GM12878 (cell line): ENCODE measurements around the gene DIS3L2. TPM values are rescaled to one million over a fixed set of nuclear protein-coding genes. Genes with fewer than 3 reads are reported as not detected.
A peak's percentile ranks its signal among the peaks of the same experiment; 100 is the strongest.
"Not testable (repeated sequence)": the region's sequence is repeated elsewhere in the genome, so short reads cannot be mapped to it uniquely, and the experiment has no call there.

Experiments used
- ATAC-seq: fragments of 200-7000 bp; cut with Tn5 transposase; 3 replicates; pipeline ENCODE4 v1.9.1; 2020; ENCODE audit warnings: mild to moderate bottlenecking, moderate library complexity
- BruUV-seq: library from RNA; stranded (reverse); fragments of 400-500 nt; replicated peaks from 2 replicates; lab custom pipeline; 2021; lab: Mats Ljungman, UMichigan
- CTCF ChIA-PET: fragments of 300-600 bp; sonication (Branson Sonifier 250); formaldehyde crosslinking; extraction: SDS; loops from one replicate; lab custom pipeline; 2021; ENCODE audit warnings: inconsistent platforms; lab: Yijun Ruan, JAX
- POLR2A ChIA-PET: fragments of 350-600 bp; formaldehyde crosslinking; extraction: SDS; loops from one replicate; lab custom pipeline; 2021; ENCODE audit warnings: inconsistent platforms; lab: Charles Lee
- RAD21 ChIA-PET: fragments of 300-600 bp; sonication (Branson Sonifier 250); formaldehyde crosslinking; loops from one replicate; lab custom pipeline; 2023; ENCODE audit warnings: antibody characterized with exemption; ENCODE audit not compliant: unreplicated experiment; lab: Charles Lee
- SMC1A ChIA-PET: fragments of 300-600 bp; sonication (Branson Sonifier 250); formaldehyde crosslinking; loops from one replicate; lab custom pipeline; 2023; ENCODE audit not compliant: unreplicated experiment, uncharacterized antibody; lab: Charles Lee
- DNase-seq: peaks from one replicate; pipeline ENCODE4 v3.0.0-alpha.2; 2011; ENCODE audit warnings: low read depth, low spot score
- FAIRE-seq: peaks from 3 replicates; lab custom pipeline; 2011; peaks lifted over from hg19 to GRCh38; lab: Jason Lieb, UNC
- H2AFZ ChIP-seq: 2 replicates; pipeline ENCODE4 v1.6.0; 2011; ENCODE audit warnings: low read depth, low read length, control low read depth; ENCODE audit not compliant: control insufficient read depth
- H3K27ac ChIP-seq: 2 replicates; pipeline ENCODE4 v1.5.1; 2011; ENCODE audit warnings: control low read depth; ENCODE audit not compliant: control insufficient read depth, insufficient read depth
- H3K27me3 ChIP-seq, 2 experiments: replicated peaks in 1 of 2; 2 replicates each; pipeline versions ENCODE4 v1.6.0 to v1.6.1; 2011; ENCODE audit warnings: low read length in 1 of 2; ENCODE audit not compliant: control insufficient read depth in 2 of 2, insufficient read depth in 2 of 2
- H3K36me3 ChIP-seq, 2 experiments: 2 replicates each; pipeline ENCODE4 v1.5.1; 2011; ENCODE audit warnings: low read length in 1 of 2; ENCODE audit not compliant: control insufficient read depth in 2 of 2, insufficient read depth in 2 of 2
- H3K4me1 ChIP-seq: 2 replicates; pipeline ENCODE4 v1.6.1; 2011; ENCODE audit warnings: mild to moderate bottlenecking, low read length, moderate library complexity, mixed read lengths; ENCODE audit not compliant: control insufficient read depth, insufficient read depth
- H3K4me2 ChIP-seq: 2 replicates; pipeline ENCODE4 v1.6.0; 2011; ENCODE audit warnings: control low read depth; ENCODE audit not compliant: control insufficient read depth, insufficient read depth
- H3K4me3 ChIP-seq: fragments of 200-600 bp; sonication (generic); 2 replicates; pipeline ENCODE4 v1.5.1; 2016
- H3K79me2 ChIP-seq: 2 replicates; pipeline ENCODE4 v1.6.0; 2011; ENCODE audit warnings: low read length; ENCODE audit not compliant: control insufficient read depth, insufficient read depth
- H3K9ac ChIP-seq: 2 replicates; pipeline ENCODE4 v1.8.0; 2011; ENCODE audit warnings: low read length, control low read depth, mixed read lengths; ENCODE audit not compliant: control insufficient read depth, insufficient read depth
- H3K9me3 ChIP-seq: replicated peaks from 3 replicates; pipeline ENCODE4 v1.5.1; 2011; ENCODE audit warnings: mild to moderate bottlenecking, low read length; ENCODE audit not compliant: control insufficient read depth, insufficient read depth
- H4K20me1 ChIP-seq: 2 replicates; pipeline ENCODE4 v1.6.0; 2011; ENCODE audit not compliant: control insufficient read depth, insufficient read depth
- ESRRA ChIP-seq: IDR thresholded peaks from 2 replicates; pipeline ENCODE4 v1.6.1; 2012; ENCODE audit warnings: mild to moderate bottlenecking, low read length, improper control_type of control experiment
- MYC ChIP-seq: IDR thresholded peaks from 2 replicates; pipeline ENCODE4 v1.6.1; 2011; ENCODE audit warnings: mild to moderate bottlenecking, low read length, moderate library complexity, inconsistent platforms; ENCODE audit not compliant: insufficient read depth, insufficient replicate concordance, insufficient read length, severe bottlenecking
- WGBS: methylation state at CpG from one replicate; pipeline ENCODE4 v1.1.6; 2016; ENCODE audit warnings: low lambda C conversion rate; ENCODE audit not compliant: insufficient replicate concordance, insufficient coverage; ENCODE audit errors: missing lambda C conversion rate; 5-methylcytosine and 5-hydroxymethylcytosine counted together
- in situ Hi-C: fragments of 300-500 bp; cut with MboI; formaldehyde crosslinking; loops from 9 replicates; pipeline ENCODE4 v1.14.3; 2018; ENCODE audit warnings: mixed read lengths
- intact Hi-C: fragments of 100-400 bp; cut with micrococcal nuclease; formaldehyde crosslinking; loops from one replicate; pipeline ENCODE4 v1.14.2; 2022; ENCODE audit not compliant: unreplicated experiment
- polyA plus RNA-seq, 11 experiments: library from polyadenylated mRNA; depleted of rRNA in 4 of 11; unstranded in 6 of 11; stranded (reverse) in 5 of 11; fragments of >200 nt; fragmentation: Nextera tagmentation in 4 of 11; fragmentation: Illumina TruSeq in 1 of 11; extraction: Ambion mirVana in 4 of 11; extraction: Trizol in 1 of 11; gene quantifications; 1 replicate in 1 of 11; 2 replicates in 10 of 11; pipeline versions ENCODE4 v1.2.1 to v1.2.3, GENCODE V29; 2011 to 2016; ENCODE audit warnings: inconsistent platforms in 2 of 11, missing spikeins in 2 of 11, low read depth in 1 of 11
- total RNA-seq, 4 experiments: library from RNA; depleted of rRNA in 3 of 4; stranded (reverse); fragments of >200 nt in 3 of 4; fragmentation: Illumina TruSeq in 1 of 4; extraction: Trizol in 1 of 4; gene quantifications; 2 replicates each; pipeline versions ENCODE4 v1.2.1 to v1.2.3, GENCODE V29; 2013 to 2021
- TF ChIP-seq, protein P1 (sequence below), 3 experiments: IDR thresholded peaks in 2 of 3; conservative IDR thresholded peaks in 1 of 3; 2 replicates each; pipeline ENCODE4 v1.5.1; 2011; ENCODE audit warnings: low read depth in 3 of 3, low read length in 3 of 3, mild to moderate bottlenecking in 3 of 3, control low read depth in 2 of 3, moderate library complexity in 2 of 3, inconsistent platforms in 1 of 3, mixed read lengths in 1 of 3; ENCODE audit not compliant: control insufficient read depth in 2 of 3, insufficient read depth in 1 of 3; ENCODE audit errors: extremely low read depth in 1 of 3

DIS3L2 gene
- total and polyA plus RNA-seq, 10 of the 15 experiments (the other 5 are each of a cell fraction or from before 2014, with no cell fraction given), result 3.5 to 27.1 (median 16.0) TPM

DNA sequence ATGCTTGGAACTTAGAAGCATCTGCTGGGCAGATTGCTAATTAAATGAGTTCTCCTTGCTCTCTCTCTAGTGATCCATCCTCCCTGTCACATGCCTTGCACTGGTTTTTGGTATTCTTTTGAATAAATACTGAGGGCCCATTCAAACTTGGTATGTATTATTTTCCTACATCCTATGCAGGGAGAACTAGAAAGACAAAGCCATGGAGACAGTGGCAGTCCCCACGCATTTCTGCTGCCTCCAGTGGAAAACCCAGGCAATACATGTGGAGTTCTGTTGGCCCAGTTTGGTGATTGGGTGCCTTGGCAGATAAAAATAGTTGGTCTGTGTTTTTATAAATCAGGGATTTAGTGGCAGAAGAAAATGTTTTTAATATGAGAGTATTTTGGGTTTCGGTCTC, 68.7 kb downstream of the DIS3L2 start:
- H4K20me1 ChIP-seq, result peaks cover 6% of the 10 kb centered on the region; the same call in 1 of the 2 replicates
- ChIA-PET RAD21 (no interaction called here), CTCF (no interaction called here), SMC1A (no interaction called here), POLR2A (no interaction called here)
- BruUV-seq, result no TSS peak
- TF ChIP-seq MYC, result no peak
- TF ChIP-seq, protein P1, sequence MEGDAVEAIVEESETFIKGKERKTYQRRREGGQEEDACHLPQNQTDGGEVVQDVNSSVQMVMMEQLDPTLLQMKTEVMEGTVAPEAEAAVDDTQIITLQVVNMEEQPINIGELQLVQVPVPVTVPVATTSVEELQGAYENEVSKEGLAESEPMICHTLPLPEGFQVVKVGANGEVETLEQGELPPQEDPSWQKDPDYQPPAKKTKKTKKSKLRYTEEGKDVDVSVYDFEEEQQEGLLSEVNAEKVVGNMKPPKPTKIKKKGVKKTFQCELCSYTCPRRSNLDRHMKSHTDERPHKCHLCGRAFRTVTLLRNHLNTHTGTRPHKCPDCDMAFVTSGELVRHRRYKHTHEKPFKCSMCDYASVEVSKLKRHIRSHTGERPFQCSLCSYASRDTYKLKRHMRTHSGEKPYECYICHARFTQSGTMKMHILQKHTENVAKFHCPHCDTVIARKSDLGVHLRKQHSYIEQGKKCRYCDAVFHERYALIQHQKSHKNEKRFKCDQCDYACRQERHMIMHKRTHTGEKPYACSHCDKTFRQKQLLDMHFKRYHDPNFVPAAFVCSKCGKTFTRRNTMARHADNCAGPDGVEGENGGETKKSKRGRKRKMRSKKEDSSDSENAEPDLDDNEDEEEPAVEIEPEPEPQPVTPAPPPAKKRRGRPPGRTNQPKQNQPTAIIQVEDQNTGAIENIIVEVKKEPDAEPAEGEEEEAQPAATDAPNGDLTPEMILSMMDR (IDR thresholded peaks at IDR 0.05 in 2 of 3, conservative IDR thresholded peaks at IDR 0.05 in 1 of 3; ENCODE audit: control insufficient read depth in 2 of 3, extremely low read depth in 1 of 3, insufficient read depth in 1 of 3, low read depth in 3 of 3, low read length in 3 of 3), result peak in 1 of 3 experiments; percentile 33; a peak in 1 of 6 replicates
- no peak for TF ChIP-seq ESRRA
- H3K27me3 ChIP-seq, result no peaks in the 10 kb centered on the region
- in situ Hi-C loops (no loop called here), intact Hi-C loops (no loop called here)
- no peaks in the 10 kb centered on the region for H3K79me2 ChIP-seq
- FAIRE-seq (no peak), ATAC-seq (no peak), DNase-seq (no peak)
- H2AFZ ChIP-seq, result no peak overlapping the region
- WGBS, result 98% methylated on average over 2 of the region's 2 CpGs
- no peaks in the 10 kb centered on the region for H3K9me3 ChIP-seq
- H3K27ac ChIP-seq, result no peak overlapping the region
- 0 out of 4 replicates have a peak, but pooled peaks cover 0 to 2% of the 10 kb centered on the region in 2 experiments for H3K36me3 ChIP-seq
- H3K4me2 ChIP-seq, result no peak overlapping the region
- H3K4me3 ChIP-seq, result no peak overlapping the region
- peaks cover 18% of the 10 kb centered on the region; the same call in 1 of the 2 replicates for H3K4me1 ChIP-seq
- no peak overlapping the region for H3K9ac ChIP-seq

GRCh38 chr2:232035292-232035691, 73.8 kb downstream of the DIS3L2 start:
- H3K4me3 ChIP-seq, FAIRE-seq, H4K20me1 ChIP-seq, H3K27ac ChIP-seq, CTCF ChIA-PET, intact Hi-C loops, H3K4me2 ChIP-seq, POLR2A ChIA-PET, DNase-seq, BruUV-seq, ATAC-seq, in situ Hi-C loops, H3K9me3 ChIP-seq, H3K27me3 ChIP-seq, RAD21 ChIA-PET, H3K4me1 ChIP-seq, H3K36me3 ChIP-seq, H2AFZ ChIP-seq, H3K9ac ChIP-seq, H3K79me2 ChIP-seq: not testable (repeated sequence)
- 94% methylated on average over 2 of the region's 2 CpGs for WGBS
- SMC1A ChIA-PET, result interaction anchor here (0.9 kb wide), 1 partner anchor 26 kb away, joined by 3 read pairs; no protein-coding TSS in a partner anchor

DNA sequence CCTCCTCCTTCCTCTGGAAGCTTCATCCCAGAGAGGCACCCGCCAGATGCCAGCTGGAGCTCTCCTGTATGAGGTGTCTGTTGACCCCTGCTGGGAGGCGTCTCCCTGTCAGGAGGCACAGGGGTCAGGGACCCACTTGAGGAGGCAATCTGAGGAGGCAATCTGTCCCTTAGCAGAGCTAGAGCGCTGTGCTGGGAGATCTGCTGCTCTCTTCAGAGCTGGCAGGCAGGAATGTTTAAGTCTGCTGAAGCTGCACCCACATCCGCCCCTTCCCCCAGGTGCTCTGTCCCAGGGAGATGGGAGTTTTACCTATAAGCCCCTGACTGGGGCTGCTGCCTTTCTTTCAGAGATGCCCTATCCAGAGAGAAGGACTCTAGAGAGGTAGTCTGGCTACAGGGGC, 75.4 kb downstream of the DIS3L2 start:
- H3K36me3 ChIP-seq, CTCF ChIA-PET, H3K4me1 ChIP-seq, H3K27me3 ChIP-seq, intact Hi-C loops, RAD21 ChIA-PET, in situ Hi-C loops, H3K4me2 ChIP-seq, FAIRE-seq, SMC1A ChIA-PET, H2AFZ ChIP-seq, H3K27ac ChIP-seq, BruUV-seq, H3K9me3 ChIP-seq, POLR2A ChIA-PET, ATAC-seq, H3K9ac ChIP-seq, H3K79me2 ChIP-seq, H4K20me1 ChIP-seq, DNase-seq, H3K4me3 ChIP-seq: not testable (repeated sequence)
- 93% methylated on average over 4 of the region's 4 CpGs for WGBS
